GM18507 (cell line): ENCODE results near the gene VDAC1.
"Not testable (repeated sequence)": the region's sequence is repeated elsewhere in the genome, so short reads cannot be mapped to it uniquely, and the experiment has no call there.

ENCODE experiments used
- DNase-seq: peaks from one replicate; pipeline ENCODE4 v3.0.0; 2011; ENCODE audit warnings: low read depth; ENCODE audit not compliant: insufficient read length; ENCODE audit errors: extremely low spot score
- FAIRE-seq: peaks from 2 replicates; lab custom pipeline; 2011; peaks lifted over from hg19 to GRCh38; lab: Jason Lieb, UNC

The VDAC1 gene

GRCh38 chr5:133950821-133951612 lies 53.8 kb downstream of the VDAC1 start:
- FAIRE-seq (no peak), DNase-seq (no peak)

GRCh38 chr5:133948721-133949120 lies 56.1 kb downstream of the VDAC1 start:
- DNase-seq (no peak), FAIRE-seq (no peak)

- no peak for DNase-seq
- FAIRE-seq = no peak
Measured at GRCh38 chr5:133947431-133947841, 57.3 kb downstream of the VDAC1 start.

GRCh38 chr5:133945568-133945967 lies 59.2 kb downstream of the VDAC1 start:
- DNase-seq (no peak), FAIRE-seq (no peak)

GRCh38 chr5:133944263-133945185 lies 60.3 kb downstream of the VDAC1 start:
- DNase-seq (no peak), FAIRE-seq (peak; percentile 73)

GRCh38 chr5:133943475-133943817 lies 61.3 kb downstream of the VDAC1 start:
- no peak for DNase-seq
- no peak for FAIRE-seq

GRCh38 chr5:133942614-133943474 lies 61.9 kb downstream of the VDAC1 start:
- DNase-seq (no peak), FAIRE-seq (no peak)

- DNase-seq = no peak
Measured at GRCh38 chr5:133941456-133942196, 63.1 kb downstream of the VDAC1 start.

GRCh38 chr5:133939668-133940067 lies 65.1 kb downstream of the VDAC1 start:
- FAIRE-seq = no peak
- DNase-seq = no peak

More at GRCh38 chr5:133941456-133942196, 63.1 kb downstream of the VDAC1 start:
- no peak for FAIRE-seq

GRCh38 chr5:133938929-133939328 lies 65.8 kb downstream of the VDAC1 start:
- DNase-seq (no peak), FAIRE-seq (peak; percentile 64)

- DNase-seq (no peak), FAIRE-seq (no peak)
Measured at GRCh38 chr5:133938039-133938821, 66.5 kb downstream of the VDAC1 start.

GRCh38 chr5:133937628-133938027 lies 67.1 kb downstream of the VDAC1 start:
- FAIRE-seq, DNase-seq: not testable (repeated sequence)

- FAIRE-seq (no peak), DNase-seq (no peak)
Measured at GRCh38 chr5:133936651-133937015, 68.1 kb downstream of the VDAC1 start.

- not testable (repeated sequence) for FAIRE-seq, DNase-seq
Measured at GRCh38 chr5:133935991-133936650, 68.7 kb downstream of the VDAC1 start.

GRCh38 chr5:133935667-133935940 lies 69.2 kb downstream of the VDAC1 start:
- FAIRE-seq = no peak

GRCh38 chr5:133934822-133935666 lies 69.7 kb downstream of the VDAC1 start:
- FAIRE-seq (no peak), DNase-seq (no peak)

More at GRCh38 chr5:133935667-133935940, 69.2 kb downstream of the VDAC1 start:
- no peak for DNase-seq

- FAIRE-seq (no peak), DNase-seq (no peak)
Measured at GRCh38 chr5:133934311-133934710, 70.5 kb downstream of the VDAC1 start.
